ENCODE results near the gene PTTG1IP.

The PTTG1IP gene

DNA sequence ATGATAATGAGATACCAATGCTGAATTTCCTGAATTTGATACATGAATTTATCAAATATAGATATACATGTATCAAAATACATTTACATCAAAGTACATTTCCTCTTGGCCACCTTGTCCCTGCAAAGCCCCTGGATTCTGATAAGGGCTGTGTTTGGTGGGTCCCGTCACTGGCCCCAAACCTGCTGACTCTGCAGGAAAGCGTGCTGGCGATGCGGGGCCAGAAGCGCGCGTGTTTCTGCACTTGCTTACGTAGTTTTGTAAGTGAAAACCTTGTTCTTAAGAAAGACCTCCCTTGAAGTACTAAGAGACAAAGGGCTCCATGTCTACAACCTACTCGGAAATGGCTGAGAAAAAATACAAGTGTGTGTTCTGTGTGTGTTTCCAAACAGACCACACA lies 36.2 kb upstream of the PTTG1IP start:
- DNase-seq (ENCODE audit: low spot score): no peak

- DNase-seq (ENCODE audit: low spot score): no peak
Observed at GRCh38 chr21:44908908-44909307, 35.4 kb upstream of the PTTG1IP start.

- no peak for DNase-seq (ENCODE audit: low spot score)
Observed at GRCh38 chr21:44907966-44908895, 34.7 kb upstream of the PTTG1IP start.

GRCh38 chr21:44907225-44907965 lies 33.9 kb upstream of the PTTG1IP start:
- no peak for DNase-seq (ENCODE audit: low spot score)

- DNase-seq (ENCODE audit: low spot score): no peak
Observed at GRCh38 chr21:44905728-44906090, 32.2 kb upstream of the PTTG1IP start.

DNA sequence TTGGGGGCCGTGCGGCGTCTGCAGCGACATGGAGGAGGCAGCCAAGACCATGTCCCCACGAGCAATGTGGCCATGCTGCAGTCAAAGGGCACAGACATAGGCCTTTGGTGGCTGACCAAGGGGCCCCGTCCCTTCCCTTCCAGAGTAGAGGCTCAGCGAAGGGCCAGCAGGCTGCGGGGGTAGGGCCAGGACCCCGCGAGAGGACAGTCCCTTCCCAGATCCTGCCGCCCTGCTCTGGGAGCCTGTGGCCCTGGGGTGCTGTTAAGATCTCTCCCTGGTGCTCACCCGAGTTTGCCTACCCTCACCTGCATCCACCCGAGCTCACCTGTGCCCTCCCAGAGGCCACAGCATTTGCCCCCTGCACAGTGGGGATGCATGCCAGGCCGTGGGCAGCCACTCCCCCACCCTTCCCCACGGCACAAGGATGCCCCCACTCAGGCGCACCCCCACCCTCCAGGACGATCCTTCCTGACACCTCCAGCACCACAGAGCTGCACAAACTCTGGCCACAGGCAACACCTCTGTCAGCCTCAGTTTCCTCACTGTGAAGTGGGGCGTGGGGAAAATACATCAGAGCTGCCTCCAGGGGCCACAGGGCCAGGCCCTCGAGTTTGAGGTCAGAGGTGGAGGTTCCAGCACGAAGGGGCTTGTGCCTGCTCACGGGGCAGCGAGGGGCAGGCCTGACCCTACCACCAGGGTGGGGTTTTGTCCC lies 31.7 kb upstream of the PTTG1IP start:
- DNase-seq (ENCODE audit: low spot score): no peak

GRCh38 chr21:44904141-44904923 lies 30.8 kb upstream of the PTTG1IP start:
- no peak for DNase-seq (ENCODE audit: low spot score)

- DNase-seq (ENCODE audit: low spot score): no peak
Observed at GRCh38 chr21:44903689-44904088, 30.2 kb upstream of the PTTG1IP start.

DNA sequence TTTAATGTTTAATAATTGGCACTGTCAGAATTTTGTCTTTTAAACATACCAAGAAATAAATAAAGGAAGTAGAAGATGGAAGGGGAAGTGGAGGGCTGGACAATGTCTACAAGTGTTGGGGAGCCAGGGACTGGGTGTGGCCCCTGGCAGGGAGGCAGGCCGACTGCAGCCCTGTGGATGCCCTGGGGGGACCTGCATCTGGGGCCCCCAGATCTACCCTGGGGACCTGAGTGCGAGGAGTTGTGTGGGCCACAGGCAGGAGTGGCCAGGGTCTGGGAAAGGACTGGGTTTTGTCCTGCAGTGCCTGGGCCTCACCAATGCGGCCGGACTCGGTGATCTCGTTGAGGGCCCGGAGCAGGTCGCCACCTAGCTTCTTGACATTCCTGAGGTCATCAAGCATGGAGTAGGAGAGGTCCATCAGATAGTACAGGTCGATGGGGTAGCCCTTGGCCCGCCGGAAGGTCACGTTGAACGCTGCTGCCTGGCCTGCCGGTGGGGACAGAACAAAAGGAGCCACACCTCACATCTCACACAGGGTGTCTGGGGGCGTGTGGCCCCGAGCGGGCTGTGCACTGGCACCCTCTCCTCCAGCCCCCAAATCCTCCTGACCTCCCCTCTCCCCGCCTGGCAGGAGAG lies 29.7 kb upstream of the PTTG1IP start:
- DNase-seq (ENCODE audit: low spot score): no peak

GRCh38 chr21:44902268-44903049 lies 29.0 kb upstream of the PTTG1IP start:
- DNase-seq (ENCODE audit: low spot score): no peak

DNA sequence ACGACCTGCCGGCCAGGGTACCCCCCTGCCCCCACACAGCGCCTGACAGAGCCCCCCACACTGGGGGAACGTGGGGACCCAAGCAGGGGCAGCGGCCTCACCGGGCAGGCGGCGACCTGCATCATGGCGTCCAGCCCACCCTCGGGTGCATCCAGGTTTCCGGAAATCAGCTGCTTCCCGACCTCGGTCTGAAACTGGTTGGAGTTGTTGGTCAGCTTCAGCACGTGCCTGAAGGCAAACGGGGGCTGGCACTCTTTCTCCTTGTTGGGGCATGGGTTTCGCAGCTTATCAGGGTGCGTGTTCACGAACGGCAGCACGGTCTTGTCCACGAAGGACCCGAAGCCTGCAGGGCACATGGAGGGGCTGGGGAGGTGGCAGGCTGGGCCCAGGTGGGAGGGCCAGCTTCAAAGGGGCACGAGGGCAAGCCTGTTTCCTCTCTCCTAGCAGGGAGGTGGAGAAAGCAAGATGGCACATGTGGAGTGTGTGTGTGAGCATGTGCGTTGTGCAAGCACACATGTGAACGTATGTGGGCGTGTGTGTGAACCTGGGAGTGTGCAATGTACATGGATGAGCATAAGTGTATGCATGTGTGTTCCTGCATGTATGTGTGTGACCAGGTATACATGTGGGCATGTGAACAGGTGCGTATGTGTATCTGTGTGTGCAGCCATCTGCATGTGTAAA lies 28.0 kb upstream of the PTTG1IP start:
- DNase-seq (ENCODE audit: low spot score): no peak

DNA sequence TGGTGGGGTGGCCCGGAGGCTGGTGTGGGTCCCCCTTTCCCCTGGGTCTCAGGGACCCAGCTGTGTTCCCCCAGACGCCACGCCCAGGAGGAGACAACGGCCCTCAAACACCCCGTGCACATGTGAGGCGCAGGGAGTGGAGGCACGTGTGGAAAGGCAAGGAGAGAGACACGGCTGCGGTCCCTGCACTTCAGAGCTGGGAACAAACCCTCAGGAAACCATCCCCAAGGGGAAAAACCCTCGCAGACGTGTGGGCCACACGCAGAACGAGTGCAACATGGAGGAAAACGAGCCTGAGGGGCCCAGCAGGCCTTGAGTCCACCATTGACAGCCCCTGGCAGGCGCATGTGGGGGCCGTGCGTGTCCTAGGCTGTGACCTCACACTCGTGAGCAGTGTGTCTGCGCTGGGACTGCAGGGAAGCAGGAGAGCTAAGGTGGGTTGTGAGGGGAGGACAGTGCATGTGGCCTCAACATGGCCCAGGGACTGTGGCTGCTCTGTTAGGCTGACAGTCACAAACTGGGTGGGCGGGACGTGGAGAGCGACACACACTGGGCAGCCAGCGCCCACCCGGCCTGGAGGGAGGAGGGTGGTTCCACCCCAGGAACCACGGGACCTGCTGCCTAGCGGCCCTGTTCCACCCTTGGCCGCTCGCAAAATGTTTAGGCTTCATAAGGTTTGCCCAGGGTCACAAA lies 27.2 kb upstream of the PTTG1IP start:
- DNase-seq (ENCODE audit: low spot score): no peak

GRCh38 chr21:44899768-44900558 lies 26.5 kb upstream of the PTTG1IP start:
- no peak for DNase-seq (ENCODE audit: low spot score)

DNA sequence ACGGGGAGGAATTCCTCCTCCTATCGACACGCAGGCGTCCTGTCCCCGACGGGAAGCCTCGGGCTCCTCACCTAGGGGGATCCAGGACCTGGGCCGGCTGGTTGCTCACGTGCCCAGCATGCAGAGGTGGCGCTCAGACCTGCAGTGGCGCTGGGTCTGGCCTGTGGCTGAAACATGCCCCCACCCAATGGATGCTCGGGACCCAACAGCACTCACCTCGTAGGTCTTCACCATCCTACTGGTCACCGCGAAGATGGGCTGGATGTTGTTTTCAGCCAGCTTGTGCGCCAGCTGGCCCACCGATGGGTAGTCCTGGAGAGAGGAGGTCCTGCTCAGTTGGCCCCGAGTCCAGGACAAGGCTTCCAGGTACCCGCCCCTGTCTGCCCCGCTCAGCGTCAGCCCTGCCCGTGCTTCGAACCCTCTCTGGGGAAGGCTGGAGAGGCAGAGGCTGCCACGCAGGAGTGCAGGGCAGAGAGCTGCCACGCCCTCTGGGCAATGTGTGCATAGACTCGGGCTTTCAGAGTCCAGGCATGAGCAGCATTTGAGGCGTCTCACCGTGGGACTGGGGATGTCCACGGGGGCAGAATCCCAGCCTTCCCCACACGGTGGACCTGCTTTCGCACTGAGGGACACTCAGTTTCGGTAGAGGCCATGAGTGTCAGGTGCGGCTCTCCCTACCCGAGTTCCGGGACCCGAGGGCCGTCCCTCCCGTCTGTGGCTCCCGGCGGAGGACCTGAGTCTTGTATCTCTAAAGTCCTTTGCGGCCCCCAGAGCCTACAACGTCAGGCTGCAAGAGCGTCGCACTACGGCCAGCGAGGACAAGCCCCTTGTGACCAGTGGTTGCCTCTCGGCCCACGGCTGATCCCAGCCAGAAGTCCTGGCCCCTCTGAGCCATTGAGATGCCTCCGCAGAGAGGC lies 25.6 kb upstream of the PTTG1IP start:
- DNase-seq (ENCODE audit: low spot score): no peak

- no peak for DNase-seq (ENCODE audit: low spot score)
Observed at GRCh38 chr21:44898011-44898488, 24.6 kb upstream of the PTTG1IP start.

- DNase-seq (ENCODE audit: low spot score): no peak
Observed at GRCh38 chr21:44897326-44898010, 24.0 kb upstream of the PTTG1IP start.
